KOPT-K1 (cell line): ENCODE measurements around the gene IFITM5.
"Not testable (repeated sequence)": the region's sequence is repeated elsewhere in the genome, so short reads cannot be mapped to it uniquely, and the experiment has no call there.

Experiments used
- H3K27ac ChIP-seq: fragments of 200-600 bp; sonication (generic); 2 replicates; pipeline ENCODE4 v1.5.1; 2016; ENCODE audit warnings: antibody characterized with exemption, mild to moderate bottlenecking, low read depth, low read length; ENCODE audit not compliant: poor library complexity, severe bottlenecking
- H3K36me3 ChIP-seq: fragments of 200-600 bp; sonication (generic); 2 replicates; pipeline ENCODE4 v1.5.1; 2017; ENCODE audit warnings: antibody characterized with exemption, mild to moderate bottlenecking, low read length, moderate library complexity; ENCODE audit not compliant: insufficient read depth
- H3K9me3 ChIP-seq: fragments of 200-600 bp; sonication (generic); 2 replicates; pipeline ENCODE4 v1.5.1; 2017; ENCODE audit warnings: antibody characterized with exemption, low read length, mild to moderate bottlenecking; ENCODE audit not compliant: insufficient read depth, poor library complexity, severe bottlenecking

The IFITM5 gene

GRCh38 chr11:279040-279965 is 20.0 kb downstream of the IFITM5 start:
- Histone ChIP-seq H3K36me3 (no peaks in the 10 kb centered on the region), H3K27ac (no peak overlapping the region), H3K9me3 (peaks cover 10% of the 10 kb centered on the region)

- peaks cover 10% of the 10 kb centered on the region for H3K9me3 ChIP-seq
- no peaks in the 10 kb centered on the region for H3K36me3 ChIP-seq
- H3K27ac ChIP-seq = peak within 1 kb of the TSS; percentile 41
Observed at GRCh38 chr11:278001-278951, 21.1 kb downstream of the IFITM5 start, which contains the start of gene NLRP6. TSS of gene NLRP6 (plus strand) at chr11:278407. CDS start at chr11:278570, 163 bp downstream.

GRCh38 chr11:276219-276618 is 23.1 kb downstream of the IFITM5 start:
- Histone ChIP-seq H3K36me3 (no peaks in the 10 kb centered on the region), H3K27ac (no peak overlapping the region), H3K9me3 (peaks cover 10% of the 10 kb centered on the region)

- H3K9me3 ChIP-seq = peaks cover 10% of the 10 kb centered on the region
- H3K36me3 ChIP-seq = no peaks in the 10 kb centered on the region
- H3K27ac ChIP-seq = no peak overlapping the region
Observed at GRCh38 chr11:272931-273198, 26.5 kb downstream of the IFITM5 start.

- no peaks in the 10 kb centered on the region for H3K36me3 ChIP-seq
- no peak overlapping the region for H3K27ac ChIP-seq
- H3K9me3 ChIP-seq = peaks cover 10% of the 10 kb centered on the region
Observed at GRCh38 chr11:272195-272930, 27.0 kb downstream of the IFITM5 start.

GRCh38 chr11:271319-271715 is 28.0 kb downstream of the IFITM5 start:
- Histone ChIP-seq H3K36me3 (no peaks in the 10 kb centered on the region), H3K27ac (peak overlapping the region; percentile 95), H3K9me3 (peaks cover 7% of the 10 kb centered on the region)

- Histone ChIP-seq H3K36me3 (no peaks in the 10 kb centered on the region), H3K9me3 (peaks cover 8% of the 10 kb centered on the region), H3K27ac (peak overlapping the region; percentile 95)
Observed at GRCh38 chr11:270451-271318, 28.6 kb downstream of the IFITM5 start.

GRCh38 chr11:269146-269890 is 30.0 kb downstream of the IFITM5 start:
- H3K36me3 ChIP-seq = no peaks in the 10 kb centered on the region
- peaks cover 8% of the 10 kb centered on the region for H3K9me3 ChIP-seq
- H3K27ac ChIP-seq = peak overlapping the region; percentile 95

GRCh38 chr11:268716-269145 is 30.6 kb downstream of the IFITM5 start:
- H3K36me3 ChIP-seq, H3K9me3 ChIP-seq: not testable (repeated sequence)
- peak overlapping the region; percentile 95 for H3K27ac ChIP-seq

GRCh38 chr11:267491-267994 is 31.8 kb downstream of the IFITM5 start:
- Histone ChIP-seq H3K36me3 (no peaks in the 10 kb centered on the region), H3K9me3 (peaks cover 8% of the 10 kb centered on the region), H3K27ac (peak overlapping the region; percentile 95)

- Histone ChIP-seq H3K9me3 (peaks cover 8% of the 10 kb centered on the region), H3K36me3 (no peaks in the 10 kb centered on the region), H3K27ac (no peak overlapping the region)
Observed at GRCh38 chr11:266676-267439, 32.5 kb downstream of the IFITM5 start.

- Histone ChIP-seq H3K36me3 (no peaks in the 10 kb centered on the region), H3K9me3 (peaks cover 5% of the 10 kb centered on the region), H3K27ac (no peak overlapping the region)
Observed at GRCh38 chr11:261624-262023, 37.7 kb downstream of the IFITM5 start.

GRCh38 chr11:259413-259812 is 39.9 kb downstream of the IFITM5 start:
- no peak overlapping the region for H3K27ac ChIP-seq
- H3K9me3 ChIP-seq = no peaks in the 10 kb centered on the region
- H3K36me3 ChIP-seq = no peaks in the 10 kb centered on the region
